ENCODE measurements around the gene PSMB1. TPM values are rescaled to one million over a fixed set of nuclear protein-coding genes. Genes with fewer than 3 reads are reported as not detected.

Gene PSMB1
- total RNA-seq, 1 donor from 2014 or later = 152 TPM

Other genes with a start within 250 kb of the PSMB1 start
- 16.3 TPM for gene FAM120B, start 246.5 kb downstream of the PSMB1 start, total RNA-seq
- 8.7 TPM for gene TBP, start 1.1 kb upstream of the PSMB1 start, total RNA-seq
- gene PDCD2, start 31.3 kb upstream of the PSMB1 start, total RNA-seq = 28.1 TPM